Panc1 (cell line): ENCODE results near the gene FRS2. TPM values are rescaled to one million over a fixed set of nuclear protein-coding genes. Genes with fewer than 3 reads are reported as not detected.

Experiments
- ATAC-seq: fragments of 200-7000 bp; cut with Tn5 transposase; 2 replicates; pipeline ENCODE4 v1.9.1; 2020; ENCODE audit warnings: mild to moderate bottlenecking, moderate library complexity
- BruUV-seq: library from RNA; stranded (reverse); fragments of 400-500 nt; replicated peaks from 2 replicates; lab custom pipeline; 2021; lab: Mats Ljungman, UMichigan
- CTCF ChIA-PET: fragments of 300-600 bp; sonication (Branson Sonifier 250); formaldehyde crosslinking; loops from one replicate; lab custom pipeline; 2022; ENCODE audit warnings: antibody characterized with exemption; lab: Charles Lee
- POLR2A ChIA-PET: fragments of 300-600 bp; sonication (Branson Sonifier 250); formaldehyde crosslinking; loops from one replicate; lab custom pipeline; 2022; ENCODE audit warnings: antibody characterized with exemption; lab: Charles Lee
- DNase-seq: peaks from one replicate; pipeline ENCODE4 v3.0.0-alpha.2; 2010; ENCODE audit warnings: low read depth, low spot score
- H3K27ac ChIP-seq: 2 replicates; pipeline ENCODE4 v1.5.1; 2011; ENCODE audit warnings: mild to moderate bottlenecking, low read length, inconsistent platforms
- H3K27me3 ChIP-seq: fragments of 200-500 bp; sonication (Bioruptor generic); 2 replicates; pipeline ENCODE4 v1.6.0; 2014; ENCODE audit warnings: low read length, inconsistent platforms; ENCODE audit not compliant: control insufficient read depth, insufficient read depth
- H3K36me3 ChIP-seq: fragments of 200-500 bp; sonication (Bioruptor generic); 2 replicates; pipeline ENCODE4 v1.5.1; 2014; ENCODE audit warnings: inconsistent platforms, mild to moderate bottlenecking, low read length, moderate library complexity; ENCODE audit not compliant: control insufficient read depth, insufficient read depth
- H3K4me1 ChIP-seq: 2 replicates; pipeline ENCODE4 v1.5.1; 2011; ENCODE audit warnings: inconsistent platforms, mild to moderate bottlenecking, low read length, moderate library complexity; ENCODE audit not compliant: control insufficient read depth, insufficient read depth
- H3K4me3 ChIP-seq, 2 experiments: 2 replicates each; pipeline ENCODE4 v1.5.1; 2011 to 2012; ENCODE audit warnings: low read depth in 2 of 2, low read length in 2 of 2, mild to moderate bottlenecking in 2 of 2, inconsistent platforms in 1 of 2, moderate library complexity in 1 of 2
- H3K9me3 ChIP-seq: fragments of 200-500 bp; sonication (Bioruptor generic); 2 replicates; pipeline ENCODE4 v1.5.1; 2014; ENCODE audit warnings: low read depth, mild to moderate bottlenecking, inconsistent platforms, low read length, moderate library complexity; ENCODE audit not compliant: control insufficient read depth, insufficient read depth
- POLR2AphosphoS5 ChIP-seq: IDR thresholded peaks from 2 replicates; pipeline ENCODE4 v1.6.1; 2012; ENCODE audit warnings: mild to moderate bottlenecking, low read depth, low read length, moderate library complexity
- SIN3A ChIP-seq: IDR thresholded peaks from 2 replicates; pipeline ENCODE4 v1.6.1; 2012; ENCODE audit warnings: low read depth, mild to moderate bottlenecking, low read length, moderate library complexity, borderline replicate concordance; ENCODE audit not compliant: insufficient read depth
- TCF7L2 ChIP-seq: IDR thresholded peaks from 2 replicates; pipeline ENCODE4 v1.6.1; 2011; ENCODE audit warnings: mild to moderate bottlenecking, low read depth, low read length, inconsistent platforms
- in situ Hi-C: cut with HindIII; loops from 2 replicates; pipeline ENCODE4 v1.10.0; 2016; ENCODE audit warnings: low sequenced_read_pairs, low pct_unique_long_range_greater_than_20kb
- intact Hi-C: fragments of 100-400 bp; cut with micrococcal nuclease; formaldehyde crosslinking; loops from one replicate; pipeline ENCODE4 v1.10.0; 2022; ENCODE audit not compliant: unreplicated experiment
- total RNA-seq: library from RNA; stranded (reverse); gene quantifications from one replicate; pipeline ENCODE4 v1.2.1, GENCODE V29; 2021; ENCODE audit not compliant: unreplicated experiment
- TF ChIP-seq, protein P1 (sequence below): fragments of 450-650 bp; IDR thresholded peaks from 2 replicates; pipeline ENCODE4 v1.5.1; 2017; ENCODE audit warnings: mild to moderate bottlenecking
- TF ChIP-seq, protein P2 (sequence below), 2 experiments: IDR thresholded peaks; 2 replicates each; pipeline ENCODE4 v1.6.1; 2011 to 2012; ENCODE audit warnings: low read depth in 2 of 2, control low read depth in 1 of 2, low read length in 1 of 2, mild to moderate bottlenecking in 1 of 2, moderate library complexity in 1 of 2; ENCODE audit not compliant: insufficient read depth in 1 of 2

The FRS2 gene
- total RNA-seq, 1 experiment from 2014 or later = 26.6 TPM

DNA sequence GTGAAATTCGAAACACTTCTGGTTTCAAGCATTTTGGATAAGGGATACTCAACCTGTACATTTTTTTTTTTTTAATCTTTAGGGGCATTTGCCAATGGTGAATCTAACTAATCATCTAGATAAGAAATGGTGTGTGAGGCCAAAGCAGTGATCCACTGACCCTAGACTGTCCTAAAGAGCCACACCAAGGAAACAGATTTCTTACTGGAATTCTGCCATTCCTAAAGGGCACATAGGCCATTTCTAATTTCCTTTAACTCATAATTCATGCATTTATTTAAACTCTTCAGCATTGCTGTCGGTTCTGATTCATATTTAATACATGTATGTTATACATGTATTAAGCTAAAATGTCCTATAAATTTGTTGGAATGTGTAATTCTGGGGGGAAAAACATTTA, 47.2 kb downstream of the FRS2 start:
- no peaks in the 10 kb centered on the region for H3K27me3 ChIP-seq
- H3K27ac ChIP-seq = no peak overlapping the region
- POLR2A ChIA-PET = interaction anchor here (0.6 kb wide), 1 partner anchor 55 kb away, joined by 3 read pairs; no protein-coding TSS in a partner anchor
- CTCF ChIA-PET = no interaction called here
- H3K9me3 ChIP-seq = no peaks in the 10 kb centered on the region
- in situ Hi-C loops (no loop called here), intact Hi-C loops (no loop called here)
- H3K36me3 ChIP-seq = no peaks in the 10 kb centered on the region
- peaks cover 8% of the 10 kb centered on the region; the same call in 1 of the 2 replicates for H3K4me1 ChIP-seq
- DNase-seq (no peak), ATAC-seq (no peak)
- H3K4me3 ChIP-seq = no peak overlapping the region
- no TSS peak for BruUV-seq
- TF ChIP-seq, protein P1, sequence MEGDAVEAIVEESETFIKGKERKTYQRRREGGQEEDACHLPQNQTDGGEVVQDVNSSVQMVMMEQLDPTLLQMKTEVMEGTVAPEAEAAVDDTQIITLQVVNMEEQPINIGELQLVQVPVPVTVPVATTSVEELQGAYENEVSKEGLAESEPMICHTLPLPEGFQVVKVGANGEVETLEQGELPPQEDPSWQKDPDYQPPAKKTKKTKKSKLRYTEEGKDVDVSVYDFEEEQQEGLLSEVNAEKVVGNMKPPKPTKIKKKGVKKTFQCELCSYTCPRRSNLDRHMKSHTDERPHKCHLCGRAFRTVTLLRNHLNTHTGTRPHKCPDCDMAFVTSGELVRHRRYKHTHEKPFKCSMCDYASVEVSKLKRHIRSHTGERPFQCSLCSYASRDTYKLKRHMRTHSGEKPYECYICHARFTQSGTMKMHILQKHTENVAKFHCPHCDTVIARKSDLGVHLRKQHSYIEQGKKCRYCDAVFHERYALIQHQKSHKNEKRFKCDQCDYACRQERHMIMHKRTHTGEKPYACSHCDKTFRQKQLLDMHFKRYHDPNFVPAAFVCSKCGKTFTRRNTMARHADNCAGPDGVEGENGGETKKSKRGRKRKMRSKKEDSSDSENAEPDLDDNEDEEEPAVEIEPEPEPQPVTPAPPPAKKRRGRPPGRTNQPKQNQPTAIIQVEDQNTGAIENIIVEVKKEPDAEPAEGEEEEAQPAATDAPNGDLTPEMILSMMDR = no peak
- TF ChIP-seq POLR2AphosphoS5 (no peak), TCF7L2 (no peak)
- TF ChIP-seq, protein P2, sequence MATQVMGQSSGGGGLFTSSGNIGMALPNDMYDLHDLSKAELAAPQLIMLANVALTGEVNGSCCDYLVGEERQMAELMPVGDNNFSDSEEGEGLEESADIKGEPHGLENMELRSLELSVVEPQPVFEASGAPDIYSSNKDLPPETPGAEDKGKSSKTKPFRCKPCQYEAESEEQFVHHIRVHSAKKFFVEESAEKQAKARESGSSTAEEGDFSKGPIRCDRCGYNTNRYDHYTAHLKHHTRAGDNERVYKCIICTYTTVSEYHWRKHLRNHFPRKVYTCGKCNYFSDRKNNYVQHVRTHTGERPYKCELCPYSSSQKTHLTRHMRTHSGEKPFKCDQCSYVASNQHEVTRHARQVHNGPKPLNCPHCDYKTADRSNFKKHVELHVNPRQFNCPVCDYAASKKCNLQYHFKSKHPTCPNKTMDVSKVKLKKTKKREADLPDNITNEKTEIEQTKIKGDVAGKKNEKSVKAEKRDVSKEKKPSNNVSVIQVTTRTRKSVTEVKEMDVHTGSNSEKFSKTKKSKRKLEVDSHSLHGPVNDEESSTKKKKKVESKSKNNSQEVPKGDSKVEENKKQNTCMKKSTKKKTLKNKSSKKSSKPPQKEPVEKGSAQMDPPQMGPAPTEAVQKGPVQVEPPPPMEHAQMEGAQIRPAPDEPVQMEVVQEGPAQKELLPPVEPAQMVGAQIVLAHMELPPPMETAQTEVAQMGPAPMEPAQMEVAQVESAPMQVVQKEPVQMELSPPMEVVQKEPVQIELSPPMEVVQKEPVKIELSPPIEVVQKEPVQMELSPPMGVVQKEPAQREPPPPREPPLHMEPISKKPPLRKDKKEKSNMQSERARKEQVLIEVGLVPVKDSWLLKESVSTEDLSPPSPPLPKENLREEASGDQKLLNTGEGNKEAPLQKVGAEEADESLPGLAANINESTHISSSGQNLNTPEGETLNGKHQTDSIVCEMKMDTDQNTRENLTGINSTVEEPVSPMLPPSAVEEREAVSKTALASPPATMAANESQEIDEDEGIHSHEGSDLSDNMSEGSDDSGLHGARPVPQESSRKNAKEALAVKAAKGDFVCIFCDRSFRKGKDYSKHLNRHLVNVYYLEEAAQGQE (IDR thresholded peaks at IDR 0.05; ENCODE audit: insufficient read depth in 1 of 2, low read depth in 2 of 2, low read length in 1 of 2) = no peak

DNA sequence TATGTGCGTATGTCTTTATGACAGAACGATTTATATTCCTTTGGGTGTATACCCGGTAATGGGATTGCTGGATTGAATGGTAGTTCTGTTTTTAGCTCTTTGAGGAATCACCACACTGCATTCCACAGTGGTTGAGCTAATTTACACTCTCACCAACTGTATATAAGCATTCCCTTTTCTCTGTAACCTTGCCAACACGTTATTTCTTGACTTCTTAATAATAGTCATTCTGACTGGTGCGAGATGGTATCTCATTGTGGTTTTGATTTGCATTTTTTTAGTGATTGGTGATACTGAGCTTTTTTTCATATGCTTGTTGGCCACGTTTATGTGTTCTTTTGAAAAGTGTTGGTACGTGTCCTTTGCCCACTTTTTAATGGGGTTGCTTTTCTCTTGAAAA, 49.7 kb downstream of the FRS2 start:
- no TSS peak for BruUV-seq
- CTCF ChIA-PET = no interaction called here
- intact Hi-C loops = no loop called here
- in situ Hi-C loops = no loop called here
- Histone ChIP-seq H3K36me3 (no peaks in the 10 kb centered on the region), H3K4me3 (no peak overlapping the region), H3K27ac (no peak overlapping the region), H3K4me1 (0 out of 2 replicates have a peak, but pooled peaks cover 2% of the 10 kb centered on the region), H3K27me3 (no peaks in the 10 kb centered on the region), H3K9me3 (no peaks in the 10 kb centered on the region)
- ATAC-seq (no peak), DNase-seq (no peak)
- POLR2A ChIA-PET = no interaction called here
- no peak for TF ChIP-seq POLR2AphosphoS5
- TF ChIP-seq, protein P2 (IDR thresholded peaks at IDR 0.05; ENCODE audit: insufficient read depth in 1 of 2, low read depth in 2 of 2, low read length in 1 of 2) = no peak
- TF ChIP-seq TCF7L2 = no peak
- no peak for TF ChIP-seq SIN3A
- TF ChIP-seq, protein P1 = no peak
